Neural cell (in vitro differentiated cells): ENCODE results near the gene TMEM101.

Source experiments
- EP300 ChIP-seq: fragments of 450-650 bp; conservative IDR thresholded peaks from 2 replicates; pipeline ENCODE4 v1.6.1; 2014; ENCODE audit warnings: antibody characterized with exemption, mild to moderate bottlenecking, moderate library complexity; ENCODE audit not compliant: poor library complexity, severe bottlenecking
- EZH2 ChIP-seq: fragments of 200-600, 300-800 bp; shearing (Covaris generic), sonication (generic); IDR thresholded peaks from 2 replicates; pipeline ENCODE4 v1.6.1; 2014; ENCODE audit warnings: antibody characterized with exemption, low read length, borderline replicate concordance, mild to moderate bottlenecking; ENCODE audit not compliant: insufficient read depth, poor library complexity, severe bottlenecking
- POLR2AphosphoS5 ChIP-seq: IDR thresholded peaks from 2 replicates; pipeline ENCODE4 v1.6.1; 2012
- RAD21 ChIP-seq: fragments of 450-650 bp; conservative IDR thresholded peaks from 2 replicates; pipeline ENCODE4 v1.6.1; 2014; ENCODE audit warnings: antibody characterized with exemption, mild to moderate bottlenecking, moderate library complexity
- TAF1 ChIP-seq: IDR thresholded peaks from 2 replicates; pipeline ENCODE4 v1.6.1; 2012; ENCODE audit warnings: low read depth
- TF ChIP-seq, protein P1 (sequence below): fragments of 450-650 bp; IDR thresholded peaks from 2 replicates; pipeline ENCODE4 v1.5.1; 2014; ENCODE audit warnings: antibody characterized with exemption, mild to moderate bottlenecking, moderate library complexity; ENCODE audit not compliant: poor library complexity, severe bottlenecking
- TF ChIP-seq, protein P2 (sequence below): IDR thresholded peaks from 2 replicates; pipeline ENCODE4 v1.6.1; 2012; ENCODE audit warnings: borderline replicate concordance

- TF ChIP-seq, protein P1, sequence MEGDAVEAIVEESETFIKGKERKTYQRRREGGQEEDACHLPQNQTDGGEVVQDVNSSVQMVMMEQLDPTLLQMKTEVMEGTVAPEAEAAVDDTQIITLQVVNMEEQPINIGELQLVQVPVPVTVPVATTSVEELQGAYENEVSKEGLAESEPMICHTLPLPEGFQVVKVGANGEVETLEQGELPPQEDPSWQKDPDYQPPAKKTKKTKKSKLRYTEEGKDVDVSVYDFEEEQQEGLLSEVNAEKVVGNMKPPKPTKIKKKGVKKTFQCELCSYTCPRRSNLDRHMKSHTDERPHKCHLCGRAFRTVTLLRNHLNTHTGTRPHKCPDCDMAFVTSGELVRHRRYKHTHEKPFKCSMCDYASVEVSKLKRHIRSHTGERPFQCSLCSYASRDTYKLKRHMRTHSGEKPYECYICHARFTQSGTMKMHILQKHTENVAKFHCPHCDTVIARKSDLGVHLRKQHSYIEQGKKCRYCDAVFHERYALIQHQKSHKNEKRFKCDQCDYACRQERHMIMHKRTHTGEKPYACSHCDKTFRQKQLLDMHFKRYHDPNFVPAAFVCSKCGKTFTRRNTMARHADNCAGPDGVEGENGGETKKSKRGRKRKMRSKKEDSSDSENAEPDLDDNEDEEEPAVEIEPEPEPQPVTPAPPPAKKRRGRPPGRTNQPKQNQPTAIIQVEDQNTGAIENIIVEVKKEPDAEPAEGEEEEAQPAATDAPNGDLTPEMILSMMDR, result no peak
- TF ChIP-seq EP300 (no peak), RAD21 (no peak), EZH2 (no peak), TAF1 (no peak), POLR2AphosphoS5 (no peak)
- TF ChIP-seq, protein P2, sequence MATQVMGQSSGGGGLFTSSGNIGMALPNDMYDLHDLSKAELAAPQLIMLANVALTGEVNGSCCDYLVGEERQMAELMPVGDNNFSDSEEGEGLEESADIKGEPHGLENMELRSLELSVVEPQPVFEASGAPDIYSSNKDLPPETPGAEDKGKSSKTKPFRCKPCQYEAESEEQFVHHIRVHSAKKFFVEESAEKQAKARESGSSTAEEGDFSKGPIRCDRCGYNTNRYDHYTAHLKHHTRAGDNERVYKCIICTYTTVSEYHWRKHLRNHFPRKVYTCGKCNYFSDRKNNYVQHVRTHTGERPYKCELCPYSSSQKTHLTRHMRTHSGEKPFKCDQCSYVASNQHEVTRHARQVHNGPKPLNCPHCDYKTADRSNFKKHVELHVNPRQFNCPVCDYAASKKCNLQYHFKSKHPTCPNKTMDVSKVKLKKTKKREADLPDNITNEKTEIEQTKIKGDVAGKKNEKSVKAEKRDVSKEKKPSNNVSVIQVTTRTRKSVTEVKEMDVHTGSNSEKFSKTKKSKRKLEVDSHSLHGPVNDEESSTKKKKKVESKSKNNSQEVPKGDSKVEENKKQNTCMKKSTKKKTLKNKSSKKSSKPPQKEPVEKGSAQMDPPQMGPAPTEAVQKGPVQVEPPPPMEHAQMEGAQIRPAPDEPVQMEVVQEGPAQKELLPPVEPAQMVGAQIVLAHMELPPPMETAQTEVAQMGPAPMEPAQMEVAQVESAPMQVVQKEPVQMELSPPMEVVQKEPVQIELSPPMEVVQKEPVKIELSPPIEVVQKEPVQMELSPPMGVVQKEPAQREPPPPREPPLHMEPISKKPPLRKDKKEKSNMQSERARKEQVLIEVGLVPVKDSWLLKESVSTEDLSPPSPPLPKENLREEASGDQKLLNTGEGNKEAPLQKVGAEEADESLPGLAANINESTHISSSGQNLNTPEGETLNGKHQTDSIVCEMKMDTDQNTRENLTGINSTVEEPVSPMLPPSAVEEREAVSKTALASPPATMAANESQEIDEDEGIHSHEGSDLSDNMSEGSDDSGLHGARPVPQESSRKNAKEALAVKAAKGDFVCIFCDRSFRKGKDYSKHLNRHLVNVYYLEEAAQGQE, result no peak
These were observed 49.2 kb upstream of the TMEM101 start for GRCh38 chr17:44063704-44064639.
